HuH-7.5 (cell line): ENCODE results near the gene RAB39B.
"Not testable (repeated sequence)": the region's sequence is repeated elsewhere in the genome, so short reads cannot be mapped to it uniquely, and the experiment has no call there.

ENCODE experiments used
- DNase-seq: peaks from one replicate; pipeline ENCODE4 v3.0.0; 2011; ENCODE audit warnings: low spot score

Gene RAB39B, protein sequence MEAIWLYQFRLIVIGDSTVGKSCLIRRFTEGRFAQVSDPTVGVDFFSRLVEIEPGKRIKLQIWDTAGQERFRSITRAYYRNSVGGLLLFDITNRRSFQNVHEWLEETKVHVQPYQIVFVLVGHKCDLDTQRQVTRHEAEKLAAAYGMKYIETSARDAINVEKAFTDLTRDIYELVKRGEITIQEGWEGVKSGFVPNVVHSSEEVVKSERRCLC

DNA sequence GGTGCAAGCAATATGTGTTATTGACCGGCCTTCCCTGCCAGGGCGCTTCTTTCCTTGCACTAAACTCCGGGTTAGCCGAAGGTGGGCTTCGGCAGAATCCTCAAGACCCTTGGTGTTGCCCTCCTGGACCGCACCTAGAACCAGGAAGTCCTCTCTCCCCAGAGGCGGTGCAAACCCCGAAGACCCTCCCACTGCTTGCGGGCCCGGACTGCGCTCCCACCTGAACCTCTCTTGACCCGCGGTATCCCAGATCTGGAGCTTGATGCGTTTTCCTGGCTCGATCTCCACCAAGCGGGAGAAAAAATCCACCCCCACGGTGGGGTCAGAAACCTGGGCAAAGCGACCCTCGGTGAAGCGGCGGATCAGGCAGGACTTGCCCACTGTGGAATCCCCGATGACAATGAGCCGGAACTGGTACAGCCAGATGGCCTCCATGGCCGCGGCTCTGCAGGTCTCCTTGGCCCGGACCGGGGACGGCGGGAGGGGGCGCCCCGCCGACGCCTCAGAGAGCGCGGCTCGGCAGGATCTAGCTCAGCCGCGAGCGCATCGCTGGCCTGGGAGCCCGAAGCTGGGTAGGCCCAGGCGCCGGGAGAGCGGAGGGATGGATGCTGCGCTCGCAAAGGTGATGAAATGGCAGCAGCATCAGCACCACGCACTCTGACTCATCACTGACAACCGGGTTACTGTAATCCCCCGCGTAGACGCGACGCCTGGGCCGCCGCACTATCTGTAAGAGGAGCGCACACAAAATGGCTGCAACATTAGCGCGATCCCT is at the start of gene RAB39B:
TSS of gene RAB39B (minus strand) at position 638 of the 775 bp plus-strand sequence. CDS start at position 435, 203 bp downstream.
- DNase-seq: peak; percentile 16

DNA sequence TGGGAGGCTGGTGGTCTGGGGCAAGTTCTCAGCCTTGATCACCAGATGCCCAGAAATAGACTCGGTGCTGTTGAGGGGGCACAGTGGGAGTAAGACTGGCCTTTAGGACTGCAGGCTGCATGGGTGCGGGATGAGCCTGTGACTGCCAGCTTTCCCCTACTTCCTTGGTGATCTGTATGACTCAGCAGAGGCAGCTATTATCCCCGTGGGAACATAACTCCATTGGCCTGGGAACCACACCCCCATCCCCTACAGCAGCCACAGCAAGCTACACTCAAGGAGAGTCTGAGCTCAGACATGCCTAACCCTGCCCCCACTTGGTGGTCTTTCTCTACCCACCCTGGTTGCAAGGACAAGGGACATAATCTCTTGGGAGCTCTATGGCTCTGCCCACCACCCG is 49.5 kb upstream of the RAB39B start:
- no peak for DNase-seq

DNA sequence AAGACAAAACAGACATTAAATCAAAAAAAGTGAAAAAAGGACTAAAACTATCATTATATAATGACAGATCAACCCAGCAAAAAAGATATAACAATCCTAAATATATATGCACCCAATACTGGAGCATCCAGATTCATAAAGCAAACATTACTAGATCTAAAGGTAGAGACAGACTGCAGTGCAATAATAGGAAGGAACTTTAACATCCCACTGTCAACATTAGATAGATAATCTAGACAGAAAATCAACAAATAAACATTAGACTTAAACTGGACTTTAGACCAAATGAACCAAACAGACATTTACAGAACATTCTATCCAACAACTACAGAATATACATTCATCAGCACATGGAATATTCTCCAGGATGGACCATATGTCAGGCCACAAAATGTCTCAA is 29.5 kb upstream of the RAB39B start:
- DNase-seq: no peak

DNA sequence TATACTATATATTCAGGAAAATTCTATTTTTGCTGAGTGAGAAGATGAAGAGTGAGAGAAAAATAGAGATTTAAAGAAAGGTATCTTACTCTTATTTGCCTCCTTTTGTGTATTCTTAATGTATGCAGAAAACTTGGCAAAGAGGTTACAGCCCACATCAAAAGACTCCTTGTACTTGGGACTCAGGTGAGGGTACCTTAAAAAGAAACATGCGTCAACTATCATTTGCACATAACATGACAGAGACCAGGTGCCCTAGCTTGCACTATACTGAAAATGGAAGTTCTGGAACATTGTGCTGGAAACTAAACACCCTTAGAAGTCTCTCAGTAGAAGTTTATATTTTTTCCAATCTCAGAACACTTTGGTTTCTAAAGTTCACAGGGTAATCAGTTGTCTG is 15.6 kb upstream of the RAB39B start:
- no peak for DNase-seq

DNA sequence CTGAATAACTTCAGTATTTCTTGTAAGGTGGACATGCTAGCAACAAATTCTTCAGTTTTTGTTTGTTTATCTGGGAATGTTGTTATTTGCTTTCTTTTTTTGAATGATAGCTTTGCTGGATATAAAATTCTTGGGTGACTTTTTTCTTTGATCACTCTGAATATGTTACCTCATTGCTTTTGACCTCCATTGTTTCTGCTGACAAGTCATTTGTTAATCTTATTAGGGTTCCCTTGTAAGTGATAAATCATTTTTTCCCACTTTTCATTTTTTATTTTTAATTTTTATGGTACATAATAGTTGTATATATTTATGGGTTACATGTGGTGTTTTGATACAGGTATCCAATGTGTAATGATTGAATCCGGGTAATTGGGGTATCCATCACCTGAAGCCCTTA is 6.7 kb upstream of the RAB39B start:
- DNase-seq: no peak

DNA sequence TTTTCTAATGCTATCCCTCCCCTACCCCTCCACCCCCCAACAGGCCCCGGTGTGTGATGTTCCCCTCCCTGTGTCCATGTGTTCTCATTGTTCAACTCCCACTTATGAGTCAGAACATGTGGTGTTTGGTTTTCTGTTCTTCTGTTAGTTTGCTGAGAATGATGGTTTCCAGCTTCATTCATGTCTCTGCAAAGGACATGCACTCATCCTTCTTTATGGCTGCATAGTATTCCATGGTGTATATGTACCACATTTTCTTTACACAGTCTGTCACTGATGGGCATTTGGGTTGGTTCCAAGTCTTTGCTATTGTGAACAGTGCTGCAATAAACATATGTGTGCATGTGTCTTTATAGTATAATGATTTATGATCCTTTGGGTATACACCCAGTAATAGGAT is 3.7 kb upstream of the RAB39B start:
- not testable (repeated sequence) for DNase-seq

DNA sequence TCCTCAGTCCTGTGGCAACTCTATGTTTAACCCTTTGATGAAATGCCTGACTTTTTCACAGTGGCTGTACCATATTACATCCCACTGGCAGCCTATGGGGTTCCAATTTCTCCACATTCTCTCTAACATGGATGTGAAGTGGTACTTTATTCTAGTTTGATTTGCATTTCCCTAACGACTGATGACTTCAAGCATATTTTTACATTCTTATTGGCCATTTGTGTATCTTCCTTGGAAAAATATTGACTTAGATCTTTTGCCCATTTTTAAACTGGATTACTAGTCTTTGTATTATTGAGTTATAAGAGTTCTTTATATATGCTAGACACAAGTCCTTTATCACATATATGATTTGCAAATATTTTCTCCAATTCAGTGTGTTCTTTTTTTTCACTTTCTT is 2.1 kb upstream of the RAB39B start:
- DNase-seq: no peak

DNA sequence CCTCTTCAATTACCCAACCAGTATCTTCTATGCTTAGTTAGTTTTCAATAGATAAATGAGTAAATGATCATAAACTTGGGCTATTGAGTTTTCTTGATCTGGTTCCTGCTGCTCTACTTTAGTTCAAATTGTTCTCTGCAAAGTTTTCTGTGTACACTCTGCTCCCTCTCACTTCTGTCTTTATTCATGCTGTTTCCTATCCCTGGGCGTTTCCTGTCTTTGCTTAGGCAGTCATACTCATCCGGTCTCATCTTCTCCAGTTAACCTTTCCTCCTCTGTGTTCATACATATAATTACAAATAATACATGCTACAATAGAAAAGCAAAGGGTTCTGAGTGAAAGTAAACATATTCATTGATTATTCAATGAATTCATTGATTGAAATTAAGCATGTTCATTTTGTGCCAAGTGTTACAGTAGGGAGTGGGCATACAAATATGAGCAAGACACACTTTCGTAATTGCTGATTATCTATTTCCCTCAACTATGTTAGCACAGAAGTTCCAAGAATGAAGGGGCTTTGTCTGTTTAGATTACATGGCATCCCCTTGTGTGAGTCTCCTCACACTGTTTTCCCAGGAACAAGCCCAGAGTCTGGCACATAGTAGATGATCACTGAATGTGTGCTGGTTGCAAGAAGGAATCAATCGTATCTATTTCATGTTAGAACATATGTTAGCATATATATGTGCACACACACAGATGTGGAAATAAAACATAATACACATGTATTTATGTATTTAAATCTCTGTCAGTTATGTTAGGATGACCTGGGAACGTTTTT is 1.1 kb downstream of the RAB39B start:
- DNase-seq: no peak

DNA sequence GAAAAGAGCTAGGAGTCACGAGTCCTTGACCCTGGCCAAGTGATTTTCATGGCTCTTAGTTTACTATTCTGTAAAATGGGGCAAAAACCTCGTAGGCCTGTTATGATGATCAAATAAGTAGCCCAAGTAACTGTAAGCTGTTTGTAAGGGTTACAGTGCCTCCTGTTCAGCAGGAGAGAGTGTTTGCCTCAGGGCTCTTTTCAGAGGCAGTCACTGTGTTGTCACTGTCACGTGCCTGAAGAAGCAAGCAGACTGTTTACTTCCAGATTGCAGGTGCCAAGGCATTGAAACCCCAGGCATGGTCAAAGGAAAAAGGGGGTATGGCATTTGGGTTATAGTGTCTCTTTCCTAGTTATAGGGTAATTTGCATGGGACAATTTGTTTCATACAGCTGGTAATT is 4.5 kb downstream of the RAB39B start:
- no peak for DNase-seq

DNA sequence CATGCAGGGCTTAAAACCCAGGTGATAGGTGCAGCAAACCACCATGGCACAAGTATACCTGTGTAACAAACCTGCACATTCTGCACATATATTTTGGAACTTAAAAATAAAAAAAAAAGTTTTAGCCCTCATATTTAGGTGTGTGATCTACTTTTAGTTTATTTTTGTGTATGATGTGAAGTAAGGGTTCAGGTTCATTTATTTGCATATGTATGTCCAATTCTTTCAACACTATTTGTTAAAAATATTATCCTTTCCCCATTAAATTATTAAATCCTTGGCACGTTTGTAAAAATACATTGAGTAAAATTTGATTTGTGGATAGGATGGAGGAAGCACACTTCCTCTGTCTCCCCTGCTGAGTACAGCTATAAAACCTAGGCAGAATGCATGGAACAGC is 12.9 kb downstream of the RAB39B start:
- DNase-seq: no peak

DNA sequence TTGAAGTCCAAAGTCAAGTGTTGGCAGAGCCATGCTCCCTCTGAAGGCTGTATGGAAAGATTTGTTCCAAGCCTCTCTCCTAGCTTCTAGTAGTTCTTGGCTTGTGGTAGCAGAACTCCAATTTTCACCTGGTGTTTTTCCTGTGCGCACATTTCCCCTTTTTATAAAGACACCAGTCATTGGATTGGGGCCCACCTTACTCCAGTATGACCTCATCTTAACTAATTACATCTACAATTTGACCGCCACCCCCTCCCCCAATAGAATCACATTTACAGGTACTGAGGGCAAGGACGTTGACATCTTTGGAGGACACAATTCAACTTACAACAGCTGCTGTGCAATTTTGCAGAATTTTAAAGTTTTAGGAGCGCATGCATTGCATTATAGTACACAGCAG is 16.8 kb downstream of the RAB39B start:
- DNase-seq: no peak

DNA sequence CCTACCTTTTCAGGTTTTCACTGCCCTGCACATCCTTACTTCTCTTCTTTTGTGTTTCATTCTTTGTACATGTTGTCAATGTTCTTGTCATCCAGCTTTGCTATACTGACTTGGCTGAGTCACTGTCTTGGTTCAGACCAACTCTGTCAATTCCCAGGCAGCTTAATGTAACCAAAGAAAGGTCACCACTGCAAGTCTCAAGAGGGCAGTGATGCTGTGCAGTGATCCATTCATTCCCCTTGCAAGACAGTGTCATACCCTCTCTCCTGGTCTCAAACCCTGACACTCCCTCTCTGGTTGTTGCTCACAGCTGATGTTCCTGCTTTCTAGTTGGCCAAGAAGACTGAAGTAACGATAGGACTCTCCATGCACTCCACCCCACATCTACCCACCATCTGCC is 17.5 kb downstream of the RAB39B start:
- DNase-seq: no peak

DNA sequence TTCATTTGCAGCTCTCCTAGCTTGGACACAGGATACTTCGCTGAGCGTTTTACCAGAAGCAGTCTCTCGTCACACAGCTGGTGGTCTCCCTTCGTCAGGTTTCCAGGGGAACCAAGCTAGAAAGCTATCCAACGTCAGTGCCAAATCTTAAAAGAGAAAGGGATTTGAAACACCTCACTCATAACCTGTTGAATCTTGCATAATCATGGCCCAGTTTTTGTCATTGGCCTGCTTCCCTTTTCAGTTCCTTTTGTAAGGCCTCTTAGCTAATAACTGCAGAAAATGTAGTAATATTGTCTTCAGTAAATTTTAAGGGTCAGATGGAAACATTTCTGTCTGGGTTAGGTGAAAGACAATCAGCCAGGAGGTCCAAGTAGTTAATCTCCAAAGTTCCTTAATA is 22.0 kb downstream of the RAB39B start:
- no peak for DNase-seq

DNA sequence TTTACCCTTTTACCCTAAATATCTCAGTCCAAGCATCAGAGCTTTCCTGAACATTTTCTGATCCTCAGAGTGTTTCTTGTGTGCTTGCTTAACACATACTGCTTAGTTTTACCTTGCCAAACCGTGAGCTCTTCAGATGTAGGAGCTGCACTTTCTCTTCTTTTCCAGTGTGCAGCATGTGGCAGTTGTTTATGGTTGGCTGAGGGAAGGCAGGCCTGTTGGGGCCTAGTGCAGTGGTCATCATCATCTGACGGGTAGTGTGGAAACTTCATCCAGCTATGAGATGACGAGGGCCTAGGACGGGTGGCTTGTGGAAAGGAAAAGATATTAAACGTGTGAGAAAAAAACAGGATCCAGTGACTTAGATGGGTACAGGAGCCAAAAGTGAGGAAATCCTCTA is 26.6 kb downstream of the RAB39B start:
- DNase-seq: no peak

DNA sequence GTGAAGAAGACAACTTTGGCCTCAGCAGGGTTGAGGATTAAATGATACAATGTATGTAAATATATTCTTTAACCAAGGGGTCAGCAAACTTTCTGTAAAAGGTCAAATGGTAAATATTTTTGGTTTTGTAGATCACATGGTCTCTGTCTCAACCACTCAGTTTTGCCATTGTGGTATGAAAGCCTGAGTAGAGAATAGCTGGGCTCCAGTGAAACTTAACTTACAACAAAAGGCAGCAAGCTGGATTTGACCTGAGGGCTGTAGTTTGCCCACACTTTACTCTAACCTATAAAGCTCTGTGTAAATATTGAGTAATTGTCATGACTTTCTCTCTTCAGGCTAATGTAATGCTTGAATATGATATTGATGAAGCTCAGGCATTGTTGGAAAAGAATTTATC is 28.4 kb downstream of the RAB39B start:
- no peak for DNase-seq

DNA sequence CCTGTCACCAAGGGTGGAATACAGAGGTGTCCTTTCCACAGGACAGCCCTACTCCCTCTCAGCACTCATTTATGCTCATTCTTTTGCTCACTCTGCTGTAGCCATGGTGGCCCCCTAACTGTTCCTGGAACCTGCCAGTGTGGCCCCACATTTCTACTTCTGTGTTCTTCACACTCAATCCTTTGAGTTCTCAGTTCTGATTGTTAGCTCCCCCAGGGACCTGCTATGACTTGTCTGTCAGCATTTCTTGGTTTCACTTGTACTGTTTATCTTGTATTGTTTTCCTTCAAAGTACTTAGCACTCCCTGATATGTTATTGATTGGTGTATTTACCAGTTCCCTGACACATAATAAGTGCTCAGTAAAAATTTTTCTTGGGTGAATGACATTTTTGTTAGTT is 33.1 kb downstream of the RAB39B start:
- no peak for DNase-seq

DNA sequence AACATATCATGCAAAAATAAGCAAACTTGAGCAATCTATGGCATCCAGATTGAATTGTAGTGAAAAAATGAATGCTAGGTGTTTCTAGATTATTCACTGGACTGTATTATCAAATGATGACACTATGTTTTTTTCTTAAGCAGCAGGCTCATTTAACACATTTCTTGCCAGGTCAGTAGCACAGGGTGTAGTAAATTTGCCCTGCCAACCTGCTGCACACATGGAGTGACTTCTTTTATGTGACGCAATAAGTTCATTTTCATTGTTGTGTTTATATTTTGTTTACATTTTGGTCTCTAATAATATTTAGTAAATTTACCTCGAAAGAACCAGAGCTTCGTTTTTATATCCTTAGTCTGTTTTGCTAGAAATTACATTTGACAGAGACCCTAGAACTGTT is 38.5 kb downstream of the RAB39B start:
- DNase-seq: no peak

DNA sequence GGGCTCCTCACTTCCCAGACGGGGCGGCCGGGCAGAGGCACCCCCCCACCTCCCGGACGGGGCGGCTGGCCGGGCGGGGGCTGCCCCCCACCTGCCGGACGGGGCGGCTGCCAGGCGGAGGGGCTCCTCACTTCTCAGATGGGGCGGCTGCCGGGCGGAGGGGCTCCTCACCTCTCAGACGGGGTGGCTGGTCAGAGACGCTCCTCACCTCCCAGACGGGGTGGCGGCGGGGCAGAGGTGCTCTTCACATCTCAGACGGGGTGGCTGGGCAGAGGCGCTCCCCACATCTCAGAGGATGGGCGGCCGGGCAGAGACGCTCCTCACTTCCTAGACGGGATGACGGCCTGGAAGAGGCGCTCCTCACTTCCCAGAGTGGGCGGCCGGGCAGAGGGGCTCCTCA is 40.5 kb downstream of the RAB39B start:
- not testable (repeated sequence) for DNase-seq

DNA sequence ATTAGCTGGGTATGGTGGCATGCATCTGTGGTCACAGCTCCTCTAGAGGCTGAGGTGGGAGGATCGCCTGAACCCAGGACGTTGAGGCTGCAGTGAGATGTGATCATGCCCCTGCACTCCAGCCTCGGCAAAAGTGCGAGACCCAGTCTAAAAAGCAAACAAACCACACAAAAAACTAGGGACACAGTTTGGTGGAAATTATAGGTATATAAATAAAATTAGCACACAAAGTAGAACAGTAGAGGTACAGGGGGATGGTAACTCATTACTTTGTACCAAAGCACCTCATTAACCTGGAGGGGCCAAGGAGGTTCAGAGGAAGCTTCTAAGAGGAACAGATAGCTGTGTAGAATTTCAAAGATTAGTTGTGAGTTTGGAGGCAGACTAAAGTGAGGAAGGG is 42.9 kb downstream of the RAB39B start:
- DNase-seq: no peak

DNA sequence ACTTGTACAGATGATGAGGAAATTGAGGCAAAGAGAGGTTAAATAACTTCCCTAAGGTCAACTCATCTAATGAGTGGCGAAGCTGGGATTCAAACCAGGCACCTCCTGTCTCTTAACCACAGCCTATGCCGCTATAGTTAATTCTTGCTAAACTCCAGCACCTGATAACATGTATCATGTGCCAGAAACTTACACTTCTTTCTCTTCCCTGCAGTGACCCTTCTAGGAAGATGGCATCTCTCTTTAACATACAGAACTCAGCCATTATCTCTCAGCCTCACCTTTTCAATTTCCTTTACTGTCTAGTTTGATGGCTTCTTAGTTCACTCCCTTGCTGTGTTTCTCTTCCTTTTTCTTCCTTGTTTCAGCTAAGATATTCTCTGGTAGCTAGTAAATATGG is 45.5 kb downstream of the RAB39B start:
- no peak for DNase-seq

DNA sequence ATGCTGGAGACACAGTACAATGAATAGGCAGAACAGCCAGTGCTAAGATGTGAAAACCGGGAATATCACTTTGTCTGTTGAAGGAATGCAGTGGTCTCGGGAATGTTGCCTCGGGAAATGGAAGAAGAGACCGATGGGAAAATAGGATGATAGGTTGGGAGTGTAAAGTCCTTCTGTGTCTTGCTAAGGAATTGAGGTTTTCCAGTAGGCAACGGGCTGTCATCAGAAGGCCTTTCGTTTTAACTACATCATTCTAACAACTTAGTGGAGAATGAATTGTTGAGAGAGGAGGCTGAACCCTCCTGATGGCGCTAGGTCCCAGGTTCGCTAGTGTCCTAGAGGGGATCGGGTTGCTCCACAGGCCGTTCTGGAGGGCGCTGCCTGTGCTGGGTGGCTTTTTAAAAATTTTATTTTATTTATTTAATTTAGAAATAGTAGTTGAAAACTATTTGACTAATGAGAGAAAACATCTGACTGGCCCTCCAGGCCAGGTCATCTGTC is 47.3 kb downstream of the RAB39B start:
- DNase-seq: no peak

DNA sequence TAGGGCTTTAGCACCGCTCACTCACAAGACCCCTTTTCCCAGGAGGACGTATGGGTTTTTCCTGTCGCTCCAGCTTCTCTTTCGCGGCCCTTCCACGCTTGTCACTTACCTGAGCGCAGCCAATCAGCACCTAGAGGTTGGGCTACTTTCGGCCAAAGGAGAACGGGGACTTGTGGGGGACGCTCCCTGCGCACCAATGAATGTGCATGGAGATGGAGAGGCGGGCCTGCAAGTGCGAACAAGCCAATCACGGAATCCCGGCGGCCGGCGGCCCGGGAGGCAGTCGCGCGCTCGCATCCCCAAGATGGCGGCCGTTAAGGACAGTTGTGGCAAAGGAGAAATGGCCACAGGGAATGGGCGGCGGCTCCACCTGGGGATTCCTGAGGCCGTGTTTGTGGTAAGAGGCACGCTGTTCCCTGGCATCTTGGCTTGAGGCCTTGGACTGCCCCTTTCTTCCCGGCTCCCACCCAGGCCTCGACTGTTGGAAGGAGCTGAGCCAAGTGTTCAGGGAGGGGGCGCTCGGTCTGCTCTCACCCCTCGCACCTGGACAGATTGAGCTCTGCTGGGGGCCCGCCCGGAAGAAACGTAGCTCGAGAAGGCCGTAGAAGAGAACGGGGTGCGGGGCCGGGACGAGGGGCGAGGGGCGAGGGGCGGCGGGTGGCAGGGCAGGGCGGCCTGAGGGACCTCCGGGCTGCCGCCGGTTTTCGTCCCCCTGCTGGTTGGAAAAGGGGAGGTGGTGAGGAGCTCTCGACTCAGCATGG is 47.9 kb downstream of the RAB39B start, which contains the start of gene VBP1:
TSS of gene VBP1 (plus strand) at position 282 of the 761 bp plus-strand sequence. CDS start at position 305, 23 bp downstream.
- peak; percentile 74 for DNase-seq
